Muscle of leg (tissue), 11 donors: ENCODE data around the gene TERT. TPM values are rescaled to one million over a fixed set of nuclear protein-coding genes. Genes with fewer than 3 reads are reported as not detected.
"Not testable (repeated sequence)": the region's sequence is repeated elsewhere in the genome, so short reads cannot be mapped to it uniquely, and the experiment has no call there.

Experiments used
- DNase-seq: peaks from one replicate; pipeline ENCODE4 v3.0.0; 2013
- H3K27ac ChIP-seq: one replicate; pipeline ENCODE4 v1.5.1; 2013; ENCODE audit warnings: mild to moderate bottlenecking, low read length, control low read depth
- H3K27me3 ChIP-seq: one replicate; pipeline ENCODE4 v1.6.1; 2013; ENCODE audit warnings: low read length; ENCODE audit not compliant: control insufficient read depth, insufficient read depth
- H3K36me3 ChIP-seq: one replicate; pipeline ENCODE4 v1.6.1; 2013; ENCODE audit warnings: low read length; ENCODE audit not compliant: control insufficient read depth, insufficient read depth
- H3K4me1 ChIP-seq: one replicate; pipeline ENCODE4 v1.6.1; 2013; ENCODE audit warnings: low read length; ENCODE audit not compliant: control insufficient read depth, insufficient read depth
- H3K4me3 ChIP-seq: one replicate; pipeline ENCODE4 v1.5.1; 2013; ENCODE audit warnings: low read length, control low read depth
- H3K9me3 ChIP-seq: replicated peaks from 2 replicates; pipeline ENCODE4 v1.6.1; 2013; ENCODE audit warnings: low read depth, low read length; ENCODE audit not compliant: control insufficient read depth
- WGBS: methylation state at CpG from one replicate; pipeline ENCODE4 v1.1.5; 2013; ENCODE audit warnings: missing lambda C conversion rate; ENCODE audit not compliant: insufficient coverage; 5-methylcytosine and 5-hydroxymethylcytosine counted together
- polyA plus RNA-seq, 8 donors: library from polyadenylated mRNA; unstranded; fragments of 120-200 nt; gene quantifications; one replicate each; pipeline versions ENCODE4 v1.2.1 to v1.2.3, GENCODE V29; 2013; ENCODE audit warnings: inconsistent platforms in 1 of 8, low replicate concordance in 1 of 8; ENCODE audit not compliant: insufficient read length in 8 of 8, insufficient read depth in 1 of 8
- total RNA-seq: library from RNA; stranded (reverse); fragments of 120-200 nt; gene quantifications from one replicate; pipeline ENCODE4 v1.2.4, GENCODE V29; 2013

TERT gene
- total and polyA plus RNA-seq, 9 donors: 0.05 to 0.23 (median 0.15) TPM; not detected in 5

DNA sequence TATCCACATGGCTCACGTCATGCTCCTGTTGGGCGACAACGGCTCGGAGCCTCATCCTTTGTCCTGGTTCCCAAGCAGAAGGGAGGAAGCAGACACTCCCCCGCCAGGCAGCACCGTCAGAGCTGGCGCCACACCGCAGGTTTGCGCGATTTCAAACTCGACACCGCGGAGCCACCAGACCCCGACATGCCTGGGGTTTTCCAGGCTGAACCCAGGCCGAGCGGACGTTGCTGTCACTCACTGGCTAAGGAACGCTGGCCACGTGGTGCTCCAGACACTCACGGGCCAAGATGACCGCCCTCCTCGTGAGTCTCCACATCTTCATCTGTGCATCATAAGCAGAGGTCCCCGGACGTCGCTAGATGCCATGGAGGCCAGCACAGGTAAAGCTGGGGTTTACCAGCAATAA, 9.0 kb downstream of the TERT start:
- Histone ChIP-seq H3K4me3 (no peak overlapping the region), H3K27me3 (no peaks in the 10 kb centered on the region), H3K36me3 (no peaks in the 10 kb centered on the region), H3K4me1 (no peaks in the 10 kb centered on the region), H3K27ac (no peak overlapping the region), H3K9me3 (no peaks in the 10 kb centered on the region)
- no peak for DNase-seq
- 88% methylated on average over 24 of the region's 25 CpGs for WGBS

DNA sequence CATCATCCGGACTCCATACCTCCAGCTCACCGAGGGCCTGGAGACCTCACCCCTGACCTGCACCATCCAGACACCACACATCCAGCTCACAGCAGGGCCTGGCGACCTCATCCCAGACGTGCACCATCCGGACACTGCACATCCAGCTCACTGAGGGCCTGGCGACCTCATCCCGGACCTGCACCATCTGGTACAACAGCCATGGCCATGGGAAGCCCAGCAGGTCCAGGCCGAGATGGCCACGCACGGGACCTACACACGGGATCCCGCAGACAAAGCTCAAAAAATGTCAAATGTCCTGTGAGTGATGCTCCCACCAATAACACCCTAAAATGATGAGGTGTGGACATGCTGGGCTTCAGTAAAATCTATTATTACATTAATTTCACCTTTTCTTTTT, 9.7 kb downstream of the TERT start:
- WGBS: 82% methylated on average over 8 of the region's 12 CpGs
- H3K27ac ChIP-seq: no peak overlapping the region
- no peaks in the 10 kb centered on the region for H3K9me3 ChIP-seq
- H3K27me3 ChIP-seq: no peaks in the 10 kb centered on the region
- DNase-seq: no peak
- H3K4me1 ChIP-seq: no peaks in the 10 kb centered on the region
- H3K4me3 ChIP-seq: no peak overlapping the region
- no peaks in the 10 kb centered on the region for H3K36me3 ChIP-seq

- not testable (repeated sequence) for H3K27me3 ChIP-seq, DNase-seq, H3K9me3 ChIP-seq, H3K4me1 ChIP-seq, H3K4me3 ChIP-seq, H3K27ac ChIP-seq, H3K36me3 ChIP-seq
- WGBS: 77% methylated on average over 21 of the region's 27 CpGs
Measured at GRCh38 chr5:1284336-1284970, 10.4 kb downstream of the TERT start.

GRCh38 chr5:1283729-1284041, 11.2 kb downstream of the TERT start:
- H3K27ac ChIP-seq, H3K4me1 ChIP-seq, H3K36me3 ChIP-seq, H3K4me3 ChIP-seq, H3K9me3 ChIP-seq, H3K27me3 ChIP-seq, DNase-seq: not testable (repeated sequence)
- 94% methylated on average over 11 of the region's 16 CpGs for WGBS

DNA sequence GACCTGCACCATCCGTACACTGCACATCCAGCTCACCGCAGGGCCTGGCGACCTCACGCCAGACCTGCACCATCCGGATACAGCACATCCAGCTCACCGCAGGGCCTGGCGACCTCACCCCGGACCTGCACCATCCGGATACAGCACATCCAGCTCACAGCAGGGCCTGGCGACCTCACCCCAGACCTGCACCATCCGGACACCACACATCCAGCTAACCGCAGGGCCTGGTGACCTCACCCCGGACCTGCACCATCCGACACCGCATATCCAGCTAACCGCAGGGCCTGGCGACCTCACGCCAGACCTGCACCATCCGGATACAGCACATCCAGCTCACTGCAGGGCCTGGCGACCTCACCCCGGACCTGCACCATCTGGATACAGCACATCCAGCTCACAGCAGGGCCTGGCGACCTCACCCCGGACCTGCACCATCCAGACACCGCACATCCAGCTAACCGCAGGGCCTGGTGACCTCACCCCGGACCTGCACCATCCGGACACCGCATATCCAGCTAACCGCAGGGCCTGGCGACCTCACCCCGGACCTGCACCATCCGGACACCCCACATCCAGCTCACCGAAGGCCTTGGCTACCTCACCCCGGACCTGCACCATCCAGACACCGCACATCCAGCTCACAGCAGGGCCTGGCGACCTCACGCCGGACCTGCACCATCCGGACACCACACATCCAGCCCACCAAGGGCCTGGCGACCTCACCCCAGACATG, 11.7 kb downstream of the TERT start:
- not testable (repeated sequence) for H3K27ac ChIP-seq, H3K4me3 ChIP-seq, H3K27me3 ChIP-seq, DNase-seq, H3K4me1 ChIP-seq, H3K36me3 ChIP-seq, H3K9me3 ChIP-seq
- 90% methylated on average over 12 of the region's 40 CpGs for WGBS

DNA sequence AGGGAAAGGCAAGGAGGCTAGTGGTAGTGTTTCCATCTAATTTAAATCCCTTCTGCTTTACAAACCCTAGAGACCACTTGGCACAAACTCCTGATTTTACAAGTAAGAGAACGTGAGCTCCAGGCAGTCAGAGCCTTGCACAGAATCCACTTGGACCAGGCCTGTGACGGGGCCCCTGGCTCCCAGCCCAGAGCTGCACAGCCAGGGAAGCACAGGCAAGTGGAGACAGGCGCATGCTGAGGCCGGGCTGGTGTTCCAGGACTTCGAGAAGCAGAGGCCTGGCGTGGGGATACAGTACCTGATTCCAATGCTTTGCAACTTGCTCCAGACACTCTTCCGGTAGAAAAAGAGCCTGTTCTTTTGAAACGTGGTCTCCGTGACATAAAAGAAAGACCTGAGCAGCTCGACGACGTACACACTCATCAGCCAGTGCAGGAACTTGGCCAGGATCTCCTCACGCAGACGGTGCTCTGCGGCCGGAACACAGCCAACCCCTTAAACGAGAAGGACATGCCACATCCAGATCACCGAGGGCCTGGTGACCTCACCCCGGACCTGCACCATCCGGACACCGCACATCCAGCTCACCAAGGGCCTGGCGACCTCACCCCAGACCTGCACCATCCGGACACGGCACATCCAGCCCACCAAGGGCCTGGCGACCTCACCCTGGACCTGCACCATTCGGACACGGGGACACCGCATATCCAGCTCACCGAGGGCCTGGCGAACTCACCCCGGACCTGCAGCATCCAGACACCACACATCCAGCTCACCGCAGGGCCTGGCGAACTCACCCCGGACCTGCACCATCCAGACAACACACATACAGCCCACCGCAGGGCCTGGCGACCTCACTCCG, 12.5 kb downstream of the TERT start:
- no peak overlapping the region for H3K4me3 ChIP-seq
- H3K4me1 ChIP-seq: no peaks in the 10 kb centered on the region
- no peaks in the 10 kb centered on the region for H3K27me3 ChIP-seq
- WGBS: 58% methylated on average over 35 of the region's 37 CpGs
- no peak overlapping the region for H3K27ac ChIP-seq
- H3K36me3 ChIP-seq: no peaks in the 10 kb centered on the region
- H3K9me3 ChIP-seq: no peaks in the 10 kb centered on the region
- DNase-seq: peak; percentile 16

- Histone ChIP-seq H3K4me3 (no peak overlapping the region), H3K9me3 (no peaks in the 10 kb centered on the region), H3K27ac (no peak overlapping the region), H3K4me1 (no peaks in the 10 kb centered on the region), H3K27me3 (no peaks in the 10 kb centered on the region), H3K36me3 (no peaks in the 10 kb centered on the region)
- DNase-seq: no peak
- WGBS: 78% methylated on average over 7 of the region's 16 CpGs
Measured at GRCh38 chr5:1281038-1281882, 13.6 kb downstream of the TERT start.

DNA sequence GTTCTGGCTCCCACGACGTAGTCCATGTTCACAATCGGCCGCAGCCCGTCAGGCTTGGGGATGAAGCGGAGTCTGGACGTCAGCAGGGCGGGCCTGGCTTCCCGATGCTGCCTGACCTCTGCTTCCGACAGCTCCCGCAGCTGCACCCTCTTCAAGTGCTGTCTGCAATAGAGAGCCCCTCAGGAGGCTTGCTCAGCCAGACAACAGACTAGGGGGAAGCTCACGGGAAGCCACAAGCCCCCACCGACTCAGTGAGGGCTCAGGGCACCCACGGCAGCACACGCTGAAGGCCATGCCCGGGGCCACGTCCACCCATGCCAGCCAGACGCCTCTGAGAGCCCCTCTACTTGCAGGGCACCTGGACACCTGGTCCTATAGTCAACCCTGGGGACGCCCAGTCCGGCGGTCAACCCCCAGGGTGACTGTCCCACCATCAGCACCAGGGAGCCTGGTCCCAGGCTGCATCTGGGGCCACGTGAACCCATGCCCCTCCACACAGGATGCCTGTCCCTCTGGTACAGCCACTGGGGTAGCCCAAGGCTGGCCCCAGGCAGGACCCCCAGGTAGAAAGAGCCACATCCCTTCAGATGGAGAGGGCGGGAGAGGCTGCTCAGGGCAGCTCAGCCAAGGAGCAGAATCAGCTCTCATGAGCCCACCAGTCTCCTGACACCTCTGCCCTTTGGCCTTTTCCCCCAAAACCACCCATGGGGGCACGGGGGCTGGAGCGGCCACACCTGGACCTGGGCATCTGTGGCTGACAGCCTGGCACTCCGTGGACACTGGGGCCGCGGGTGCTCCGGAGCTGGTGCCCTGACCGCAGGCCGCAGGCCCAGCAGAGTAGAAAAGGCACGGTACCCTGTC, 14.5 kb downstream of the TERT start:
- Histone ChIP-seq H3K27me3 (no peaks in the 10 kb centered on the region), H3K36me3 (no peaks in the 10 kb centered on the region), H3K27ac (no peak overlapping the region), H3K4me3 (no peak overlapping the region), H3K4me1 (no peaks in the 10 kb centered on the region), H3K9me3 (no peaks in the 10 kb centered on the region)
- 88% methylated on average over 32 of the region's 32 CpGs for WGBS
- DNase-seq: no peak

- Histone ChIP-seq H3K36me3 (no peaks in the 10 kb centered on the region), H3K27ac (no peak overlapping the region), H3K27me3 (no peaks in the 10 kb centered on the region), H3K9me3 (no peaks in the 10 kb centered on the region), H3K4me3 (no peak overlapping the region), H3K4me1 (no peaks in the 10 kb centered on the region)
- no peak for DNase-seq
- 92% methylated on average over 32 of the region's 34 CpGs for WGBS
Measured at GRCh38 chr5:1279443-1280151, 15.3 kb downstream of the TERT start.
